GM12801 (cell line): ENCODE measurements around the gene CD81.

Experiments
- TF ChIP-seq, protein P1 (sequence below): IDR thresholded peaks from one replicate; pipeline ENCODE4 v1.5.1; 2011; ENCODE audit warnings: control low read depth; ENCODE audit not compliant: insufficient read length; ENCODE audit errors: extremely low read depth

CD81 gene

DNA sequence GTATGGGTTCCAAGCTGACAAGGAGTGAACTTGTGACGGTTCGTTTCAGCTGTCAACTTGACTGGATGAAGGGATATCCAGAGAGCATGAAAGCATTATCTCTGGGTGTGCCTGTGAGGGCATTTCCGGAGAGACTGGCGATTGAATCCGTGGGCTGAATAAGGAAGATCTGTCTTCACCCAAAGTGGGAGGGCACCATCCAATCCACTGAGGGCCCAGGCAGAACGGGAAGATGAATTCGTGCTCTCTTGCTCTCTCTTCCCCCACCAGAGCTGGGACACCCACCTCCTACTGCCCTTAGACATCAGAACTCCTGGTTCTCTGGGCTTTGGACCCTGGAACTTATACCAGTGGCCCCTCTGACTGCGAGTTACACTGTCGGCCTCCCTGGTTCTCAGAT is 15.5 kb upstream of the CD81 start:
- TF ChIP-seq, protein P1, sequence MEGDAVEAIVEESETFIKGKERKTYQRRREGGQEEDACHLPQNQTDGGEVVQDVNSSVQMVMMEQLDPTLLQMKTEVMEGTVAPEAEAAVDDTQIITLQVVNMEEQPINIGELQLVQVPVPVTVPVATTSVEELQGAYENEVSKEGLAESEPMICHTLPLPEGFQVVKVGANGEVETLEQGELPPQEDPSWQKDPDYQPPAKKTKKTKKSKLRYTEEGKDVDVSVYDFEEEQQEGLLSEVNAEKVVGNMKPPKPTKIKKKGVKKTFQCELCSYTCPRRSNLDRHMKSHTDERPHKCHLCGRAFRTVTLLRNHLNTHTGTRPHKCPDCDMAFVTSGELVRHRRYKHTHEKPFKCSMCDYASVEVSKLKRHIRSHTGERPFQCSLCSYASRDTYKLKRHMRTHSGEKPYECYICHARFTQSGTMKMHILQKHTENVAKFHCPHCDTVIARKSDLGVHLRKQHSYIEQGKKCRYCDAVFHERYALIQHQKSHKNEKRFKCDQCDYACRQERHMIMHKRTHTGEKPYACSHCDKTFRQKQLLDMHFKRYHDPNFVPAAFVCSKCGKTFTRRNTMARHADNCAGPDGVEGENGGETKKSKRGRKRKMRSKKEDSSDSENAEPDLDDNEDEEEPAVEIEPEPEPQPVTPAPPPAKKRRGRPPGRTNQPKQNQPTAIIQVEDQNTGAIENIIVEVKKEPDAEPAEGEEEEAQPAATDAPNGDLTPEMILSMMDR = no peak

DNA sequence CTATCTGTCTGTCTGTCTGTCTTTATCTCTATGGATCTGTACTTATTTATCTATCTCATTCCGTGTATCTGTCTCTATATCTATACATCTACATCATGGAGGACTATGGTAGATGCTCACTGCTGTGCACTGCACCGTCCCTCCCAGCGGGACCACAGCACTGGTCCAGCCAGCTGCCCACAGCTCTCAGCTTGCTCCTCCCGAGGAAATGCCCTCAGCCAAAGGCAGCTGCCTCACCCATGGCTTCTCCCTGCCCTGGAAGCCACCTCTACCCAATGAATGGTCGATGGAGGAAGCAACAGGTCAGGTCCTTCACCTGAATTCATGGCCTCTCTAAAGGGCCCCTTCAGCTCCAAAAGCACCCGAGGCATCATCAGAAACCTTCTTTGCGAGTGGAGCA is 14.7 kb upstream of the CD81 start:
- TF ChIP-seq, protein P1 = no peak

DNA sequence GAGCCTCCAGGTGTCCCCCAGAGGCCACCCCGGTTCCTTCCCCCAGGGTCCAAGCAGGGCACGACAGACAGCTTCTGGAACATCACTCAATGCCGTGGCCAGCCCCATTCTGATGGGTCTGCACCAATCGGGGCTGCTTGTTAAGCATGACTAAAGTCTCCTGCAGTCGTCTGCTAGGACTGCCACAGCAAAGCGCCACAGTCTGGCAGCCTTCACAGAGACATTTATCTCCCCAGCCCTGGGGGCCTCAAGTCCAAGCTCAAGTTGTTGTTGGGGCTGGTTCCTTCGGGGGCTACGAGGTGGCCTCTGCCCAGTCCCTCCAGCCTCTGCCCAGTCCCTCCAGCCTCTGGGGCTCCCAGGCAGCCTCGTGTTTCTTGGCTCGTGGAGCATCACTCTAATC is 14.0 kb upstream of the CD81 start:
- TF ChIP-seq, protein P1 = no peak

DNA sequence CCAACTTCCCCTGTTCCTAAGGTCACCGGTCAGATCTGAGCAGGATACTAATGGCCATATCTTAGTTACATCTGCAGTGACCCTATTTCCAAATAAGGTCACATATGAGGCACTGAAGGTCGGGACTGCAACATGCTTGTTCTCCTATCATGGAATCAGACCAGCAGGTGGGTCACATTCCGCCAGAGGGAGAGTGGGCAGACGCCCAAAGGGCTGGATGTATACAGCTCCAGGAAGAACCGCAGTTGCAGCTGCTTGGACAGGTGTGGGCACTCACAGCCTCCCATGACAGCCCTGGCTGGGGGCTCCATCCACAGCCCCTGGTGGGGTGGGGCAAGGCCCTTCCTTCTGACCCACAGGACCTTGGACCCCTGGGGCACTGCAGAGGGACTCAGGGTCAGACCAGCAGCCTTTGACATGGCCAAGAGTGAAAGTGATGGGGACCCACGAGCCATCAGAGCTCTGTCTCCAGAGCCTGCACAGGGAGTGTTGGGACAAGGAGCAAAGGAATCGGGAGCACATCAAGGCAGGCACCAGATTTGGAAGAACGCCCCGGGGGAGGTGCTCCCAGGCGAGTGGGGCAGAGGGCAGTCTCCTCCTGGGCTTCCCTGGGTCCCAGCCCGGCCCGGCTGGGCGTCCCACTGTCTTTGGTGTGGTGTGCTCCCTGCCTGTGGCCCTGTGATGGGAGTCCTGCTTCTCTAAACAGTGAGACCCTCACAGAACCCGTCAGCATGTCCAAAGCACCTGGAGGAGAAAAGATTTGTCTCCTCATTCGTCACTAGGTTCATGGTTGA is 13.3 kb upstream of the CD81 start:
- TF ChIP-seq, protein P1 = no peak

DNA sequence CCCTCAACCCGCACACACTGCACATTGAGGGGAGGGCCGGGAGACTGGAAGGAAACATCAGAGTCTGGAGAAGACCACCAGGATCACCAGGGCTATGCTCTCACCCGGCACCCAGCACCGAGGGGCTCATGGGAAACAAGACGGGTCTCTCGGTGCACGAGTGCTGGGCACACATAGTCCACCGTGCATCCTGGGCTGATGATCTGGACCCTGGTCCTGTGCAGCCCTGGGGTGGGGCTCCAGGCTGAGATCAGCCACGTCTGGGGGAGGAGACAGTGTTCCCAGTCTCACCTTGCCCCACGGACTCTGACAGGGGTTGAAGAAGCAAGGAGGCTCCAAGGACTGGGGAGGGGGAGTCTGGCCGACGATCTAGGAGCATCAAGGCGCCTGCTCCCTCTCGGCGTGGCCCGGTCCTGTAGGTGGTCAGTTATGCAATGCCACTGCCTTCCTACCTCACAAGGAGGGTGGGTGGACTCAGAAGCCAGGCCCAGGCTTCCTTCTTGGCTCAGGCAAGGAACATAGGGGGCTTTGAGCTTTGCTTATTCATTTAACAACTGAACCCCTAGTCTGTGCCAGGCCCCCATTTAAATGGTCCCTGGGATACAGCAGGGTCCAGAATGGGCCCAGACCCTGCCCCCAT is 11.4 kb upstream of the CD81 start:
- TF ChIP-seq, protein P1 = no peak

DNA sequence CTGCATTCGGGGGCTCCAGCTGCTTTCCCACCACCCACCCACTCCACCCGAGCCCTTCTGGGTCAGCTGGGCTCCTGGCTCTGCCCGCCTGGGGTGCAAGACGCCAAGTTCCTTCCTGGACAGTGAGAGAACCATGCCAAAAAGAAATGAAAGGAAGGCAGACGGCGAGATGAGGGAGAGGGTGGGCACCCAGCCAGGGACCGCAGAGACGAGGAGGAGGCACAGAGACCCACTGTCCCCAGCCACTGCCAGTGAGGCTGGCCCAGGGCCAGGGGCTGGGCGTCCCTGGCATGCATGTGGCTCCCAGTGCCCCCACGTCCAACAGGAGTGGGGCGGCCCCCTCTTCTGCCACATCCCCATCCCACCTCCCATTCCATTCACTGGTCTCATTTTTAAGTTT is 10.8 kb upstream of the CD81 start:
- TF ChIP-seq, protein P1 = no peak

DNA sequence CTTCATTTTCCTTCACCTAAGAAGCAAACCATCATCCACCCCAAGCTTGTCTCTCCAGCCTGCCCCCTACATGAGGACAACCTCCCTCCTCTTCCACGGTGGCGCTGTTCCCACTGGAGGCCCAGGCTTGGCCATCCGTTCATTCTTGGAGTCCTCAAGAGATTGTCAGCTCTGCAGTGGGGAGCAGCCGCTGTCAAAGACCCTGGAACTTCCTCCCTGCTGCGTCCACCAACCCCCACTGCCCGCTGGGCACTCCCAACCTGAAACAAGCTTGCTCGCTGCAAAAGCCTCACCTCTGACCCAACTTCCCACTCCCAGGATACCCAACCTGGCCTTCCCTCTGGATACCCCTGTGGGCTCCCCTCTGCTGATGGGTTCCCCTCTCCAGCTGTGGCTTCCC is 10.4 kb upstream of the CD81 start:
- TF ChIP-seq, protein P1 = no peak
